Measurements from ENCODE around the gene NEDD4L. TPM values are rescaled to one million over a fixed set of nuclear protein-coding genes. Genes with fewer than 3 reads are reported as not detected.

Gene NEDD4L
- total and polyA plus RNA-seq, 9 donors: 24.8 to 43.1 (median 34.0) TPM

DNA sequence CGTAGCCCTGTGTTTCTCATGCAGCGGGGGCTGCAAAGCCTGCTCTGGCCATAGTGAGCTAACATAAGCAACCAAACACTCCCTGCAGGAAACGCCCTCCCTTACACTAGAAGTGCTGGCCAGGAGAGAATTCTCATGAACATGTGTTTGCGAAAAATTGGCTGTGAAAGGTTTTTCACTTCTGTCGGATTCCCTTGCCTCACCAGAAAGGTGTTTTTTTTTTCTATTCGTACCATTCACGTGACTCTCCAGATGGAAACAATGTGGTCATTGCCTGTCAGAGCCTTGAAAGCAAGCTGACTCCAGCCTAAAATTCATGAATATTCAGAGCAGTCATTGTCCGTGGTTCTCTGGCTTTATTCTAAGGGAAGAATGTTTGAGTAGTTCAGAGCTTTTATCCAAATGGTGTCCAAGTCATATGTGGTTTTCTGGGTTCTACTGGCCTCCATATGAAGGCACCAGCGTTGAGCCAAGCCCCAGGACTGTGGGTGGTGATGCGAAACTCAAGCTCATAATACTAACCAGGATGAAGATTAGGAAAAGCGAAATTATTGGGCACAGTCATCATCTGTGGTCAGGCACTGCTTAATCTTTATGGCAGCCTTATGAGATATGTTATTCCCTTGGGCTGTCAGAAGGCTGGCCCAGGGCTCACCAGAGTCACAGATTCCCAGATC is 348.4 kb downstream of the NEDD4L start:
- peak overlapping the region; percentile 92 for H3K27ac ChIP-seq (ENCODE audit: low read length)
- WGBS (ENCODE audit: insufficient coverage): 26% methylated on average over 6 of the region's 11 CpGs
- no peaks in the 10 kb centered on the region for H3K27me3 ChIP-seq (ENCODE audit: control insufficient read depth, insufficient read depth, low read length)
- DNase-seq: peak; percentile 97
- no peaks in the 10 kb centered on the region for H3K9me3 ChIP-seq (replicated peaks; ENCODE audit: control insufficient read depth, low read depth, low read length)
- H3K4me1 ChIP-seq (ENCODE audit: control insufficient read depth, insufficient read depth, low read length): peaks cover 60% of the 10 kb centered on the region
- peaks cover 41% of the 10 kb centered on the region for H3K36me3 ChIP-seq (ENCODE audit: control insufficient read depth, insufficient read depth, low read length)
- no peak overlapping the region for H3K4me3 ChIP-seq (ENCODE audit: low read length)

GRCh38 chr18:58393295-58393694 is 349.3 kb downstream of the NEDD4L start:
- peaks cover 40% of the 10 kb centered on the region for H3K36me3 ChIP-seq (ENCODE audit: control insufficient read depth, insufficient read depth, low read length)
- H3K27ac ChIP-seq (ENCODE audit: low read length): peak overlapping the region; percentile 92

GRCh38 chr18:58394046-58394445 is 350.0 kb downstream of the NEDD4L start:
- Histone ChIP-seq H3K4me1 (ENCODE audit: control insufficient read depth, insufficient read depth, low read length) (peaks cover 55% of the 10 kb centered on the region), H3K4me3 (ENCODE audit: low read length) (no peak overlapping the region), H3K36me3 (ENCODE audit: control insufficient read depth, insufficient read depth, low read length) (peaks cover 37% of the 10 kb centered on the region), H3K27ac (ENCODE audit: low read length) (no peak overlapping the region), H3K9me3 (replicated peaks; ENCODE audit: control insufficient read depth, low read depth, low read length) (no peaks in the 10 kb centered on the region), H3K27me3 (ENCODE audit: control insufficient read depth, insufficient read depth, low read length) (no peaks in the 10 kb centered on the region)
- 90% methylated on average over 4 of the region's 7 CpGs for WGBS (ENCODE audit: insufficient coverage)
- DNase-seq: no peak

More at GRCh38 chr18:58393295-58393694, 349.3 kb downstream of the NEDD4L start:
- no peaks in the 10 kb centered on the region for H3K27me3 ChIP-seq (ENCODE audit: control insufficient read depth, insufficient read depth, low read length)
- no CpG with 5 or more reads among the region's 2 CpGs for WGBS (ENCODE audit: insufficient coverage)
- no peaks in the 10 kb centered on the region for H3K9me3 ChIP-seq (replicated peaks; ENCODE audit: control insufficient read depth, low read depth, low read length)
- peaks cover 60% of the 10 kb centered on the region for H3K4me1 ChIP-seq (ENCODE audit: control insufficient read depth, insufficient read depth, low read length)
- no peak overlapping the region for H3K4me3 ChIP-seq (ENCODE audit: low read length)
- DNase-seq: no peak

DNA sequence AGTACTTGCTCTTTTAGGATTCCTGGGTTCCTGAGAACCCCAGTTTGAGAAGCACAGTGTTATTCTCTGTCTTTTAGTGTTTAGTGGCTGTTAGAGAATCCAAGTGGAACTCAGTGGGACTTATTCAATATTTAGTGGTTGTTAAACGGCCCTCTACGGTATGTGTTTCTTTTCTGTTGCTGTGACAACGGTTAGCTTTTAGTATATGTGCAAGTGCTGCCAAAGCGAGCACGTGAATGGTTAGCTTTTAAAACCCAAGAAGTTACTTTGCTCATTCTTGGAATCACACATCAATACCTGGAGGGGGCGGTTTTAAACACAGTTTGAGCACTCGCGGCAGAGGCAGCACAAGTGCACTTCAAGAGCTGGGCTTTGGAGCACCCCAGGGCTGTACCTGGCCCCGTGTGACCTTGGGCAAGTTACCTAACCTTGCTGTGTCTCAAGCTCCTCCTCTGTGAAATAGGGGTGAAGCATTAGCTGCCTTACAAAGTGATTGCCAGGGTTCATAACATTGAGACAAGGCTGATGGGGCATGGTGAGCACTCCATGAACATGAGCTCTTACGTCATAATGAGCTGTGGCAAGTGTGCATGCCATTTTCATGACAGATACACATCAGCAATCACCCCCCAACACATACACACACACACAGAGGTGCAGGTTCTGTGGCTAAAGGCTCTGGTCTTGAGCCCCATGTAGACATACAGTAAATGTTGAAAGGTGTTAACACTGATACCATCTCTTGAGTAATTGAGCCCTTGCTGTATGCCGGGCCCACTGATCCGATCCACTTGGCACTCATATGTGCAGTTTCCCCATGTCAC is 350.8 kb downstream of the NEDD4L start:
- H3K27ac ChIP-seq (ENCODE audit: low read length): no peak overlapping the region
- WGBS (ENCODE audit: insufficient coverage): 86% methylated on average over 6 of the region's 12 CpGs
- H3K4me3 ChIP-seq (ENCODE audit: low read length): no peak overlapping the region
- H3K27me3 ChIP-seq (ENCODE audit: control insufficient read depth, insufficient read depth, low read length): no peaks in the 10 kb centered on the region
- H3K4me1 ChIP-seq (ENCODE audit: control insufficient read depth, insufficient read depth, low read length): peaks cover 50% of the 10 kb centered on the region
- DNase-seq: peak; percentile 80
- H3K9me3 ChIP-seq (replicated peaks; ENCODE audit: control insufficient read depth, low read depth, low read length): no peaks in the 10 kb centered on the region
- H3K36me3 ChIP-seq (ENCODE audit: control insufficient read depth, insufficient read depth, low read length): peaks cover 35% of the 10 kb centered on the region

DNA sequence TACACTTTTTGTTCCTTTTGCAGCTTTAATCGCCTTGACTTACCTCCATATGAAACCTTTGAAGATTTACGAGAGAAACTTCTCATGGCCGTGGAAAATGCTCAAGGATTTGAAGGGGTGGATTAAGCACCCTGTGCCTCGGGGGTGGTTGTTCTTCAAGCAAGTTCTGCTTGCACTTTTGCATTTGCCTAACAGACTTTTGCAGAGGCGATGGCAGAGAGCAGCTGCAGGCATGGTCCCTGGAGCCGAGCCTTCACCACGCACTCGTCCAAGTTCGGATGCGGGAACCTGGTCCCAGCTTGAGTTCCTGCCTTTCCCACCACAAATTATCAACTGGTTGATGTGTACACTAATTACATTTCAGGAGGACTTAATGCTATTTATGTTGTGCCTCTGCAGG is 352.1 kb downstream of the NEDD4L start:
- 44% methylated on average over 6 of the region's 10 CpGs for WGBS (ENCODE audit: insufficient coverage)
- Histone ChIP-seq H3K27me3 (ENCODE audit: control insufficient read depth, insufficient read depth, low read length) (no peaks in the 10 kb centered on the region), H3K9me3 (replicated peaks; ENCODE audit: control insufficient read depth, low read depth, low read length) (no peaks in the 10 kb centered on the region), H3K27ac (ENCODE audit: low read length) (no peak overlapping the region), H3K4me1 (ENCODE audit: control insufficient read depth, insufficient read depth, low read length) (peaks cover 43% of the 10 kb centered on the region), H3K4me3 (ENCODE audit: low read length) (no peak overlapping the region), H3K36me3 (ENCODE audit: control insufficient read depth, insufficient read depth, low read length) (peaks cover 35% of the 10 kb centered on the region)
- DNase-seq: no peak

DNA sequence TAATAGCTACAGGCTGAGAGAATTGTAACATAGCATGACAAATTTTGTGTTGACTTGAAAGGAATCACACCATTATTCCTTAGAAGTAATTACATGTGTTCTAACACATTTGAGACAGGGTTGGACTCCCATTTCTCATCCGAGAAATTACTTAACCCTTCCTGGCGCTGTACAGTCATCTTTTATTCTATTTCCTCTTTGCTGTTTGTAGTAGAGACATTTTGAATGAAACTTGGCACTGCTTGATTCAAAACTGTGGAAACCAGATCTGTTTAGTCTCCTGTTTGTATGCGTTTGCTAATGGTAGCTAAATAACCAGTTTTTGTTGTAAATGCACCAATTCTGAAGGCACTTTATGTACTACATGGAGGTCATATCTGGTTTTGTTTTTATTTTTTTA is 352.9 kb downstream of the NEDD4L start:
- no peak for DNase-seq
- no peak overlapping the region for H3K27ac ChIP-seq (ENCODE audit: low read length)
- no CpG with 5 or more reads among the region's 3 CpGs for WGBS (ENCODE audit: insufficient coverage)

DNA sequence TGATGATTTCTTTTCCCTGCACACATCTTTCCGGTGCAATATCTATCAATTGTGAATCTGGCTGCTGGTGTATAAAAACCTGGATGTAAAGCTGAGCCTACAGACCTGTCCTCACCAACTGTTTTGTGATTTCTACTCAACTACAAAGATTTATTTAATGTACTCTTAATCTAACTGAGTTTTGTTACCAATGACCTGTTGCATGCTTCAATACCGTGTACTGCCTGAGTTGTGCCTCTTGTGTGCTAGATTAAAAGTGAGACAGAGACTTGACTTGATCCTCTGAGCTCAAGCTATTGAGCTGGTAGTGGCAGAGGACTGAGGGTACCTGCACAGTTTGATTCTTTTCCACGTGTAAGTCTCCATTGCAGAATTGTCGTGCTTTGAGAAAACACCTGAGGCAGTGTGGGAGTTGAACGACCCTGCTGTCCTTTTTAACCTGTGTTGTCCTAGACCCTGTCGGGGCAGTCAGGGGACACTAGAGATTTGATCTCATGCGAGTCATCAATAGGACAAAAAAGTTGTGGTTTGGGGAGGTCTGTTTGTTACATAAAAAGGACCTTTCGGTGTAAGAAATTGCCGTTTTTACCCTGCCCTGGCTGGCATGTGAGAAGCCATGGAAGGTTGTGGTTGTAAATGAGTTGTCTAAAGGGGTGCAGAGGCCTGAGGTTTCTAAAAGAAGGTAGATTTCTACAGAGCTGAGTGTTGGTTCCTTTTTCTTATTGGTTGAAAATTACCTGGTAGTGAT is 353.5 kb downstream of the NEDD4L start:
- H3K4me1 ChIP-seq (ENCODE audit: control insufficient read depth, insufficient read depth, low read length): peaks cover 35% of the 10 kb centered on the region
- H3K4me3 ChIP-seq (ENCODE audit: low read length): no peak overlapping the region
- peaks cover 30% of the 10 kb centered on the region for H3K36me3 ChIP-seq (ENCODE audit: control insufficient read depth, insufficient read depth, low read length)
- DNase-seq: no peak
- H3K9me3 ChIP-seq (replicated peaks; ENCODE audit: control insufficient read depth, low read depth, low read length): no peaks in the 10 kb centered on the region
- no peaks in the 10 kb centered on the region for H3K27me3 ChIP-seq (ENCODE audit: control insufficient read depth, insufficient read depth, low read length)
- 74% methylated on average over 7 of the region's 9 CpGs for WGBS (ENCODE audit: insufficient coverage)
- no peak overlapping the region for H3K27ac ChIP-seq (ENCODE audit: low read length)

More for the DNA sequence above, 352.9 kb downstream of the NEDD4L start:
- Histone ChIP-seq H3K27me3 (ENCODE audit: control insufficient read depth, insufficient read depth, low read length) (no peaks in the 10 kb centered on the region), H3K4me1 (ENCODE audit: control insufficient read depth, insufficient read depth, low read length) (peaks cover 35% of the 10 kb centered on the region), H3K9me3 (replicated peaks; ENCODE audit: control insufficient read depth, low read depth, low read length) (no peaks in the 10 kb centered on the region), H3K36me3 (ENCODE audit: control insufficient read depth, insufficient read depth, low read length) (peaks cover 31% of the 10 kb centered on the region), H3K4me3 (ENCODE audit: low read length) (no peak overlapping the region)

DNA sequence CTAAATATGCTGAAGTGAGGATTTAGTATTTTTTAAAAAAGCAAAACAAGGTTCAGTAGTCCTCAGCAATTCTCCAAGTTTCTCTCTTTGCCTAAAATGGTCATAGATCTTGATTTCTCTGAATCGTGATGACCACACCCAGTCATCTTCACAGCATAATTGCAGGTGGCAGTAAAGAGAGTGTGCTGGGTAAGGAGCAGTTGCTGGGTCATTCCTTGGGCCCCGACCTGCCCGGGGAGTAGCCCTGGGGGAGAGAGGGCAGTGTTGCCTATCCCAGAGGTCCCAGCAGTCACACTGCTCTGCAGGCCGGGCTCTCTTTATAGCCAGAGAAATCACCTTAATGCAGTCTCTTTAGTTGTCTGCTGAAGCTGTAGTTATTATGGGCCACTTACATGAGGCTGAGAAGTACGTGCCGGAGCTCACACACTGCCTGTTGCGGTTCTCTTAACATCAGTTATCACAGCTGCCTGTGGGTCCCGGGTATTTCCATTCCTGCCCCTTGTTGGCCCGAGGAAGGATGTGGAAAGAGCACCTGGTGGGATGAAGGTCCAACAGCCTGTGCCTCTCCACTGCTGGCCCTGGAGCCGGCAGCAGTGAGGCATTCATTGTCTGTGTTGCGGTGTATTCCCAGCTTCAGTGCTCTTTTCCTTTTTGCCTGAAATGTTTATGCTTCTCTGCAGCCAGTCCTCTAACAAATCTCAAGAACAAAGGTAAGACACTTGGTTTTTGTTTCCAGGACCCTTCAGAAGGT is 354.8 kb downstream of the NEDD4L start:
- WGBS (ENCODE audit: insufficient coverage): 86% methylated on average over 10 of the region's 11 CpGs
- Histone ChIP-seq H3K27me3 (ENCODE audit: control insufficient read depth, insufficient read depth, low read length) (no peaks in the 10 kb centered on the region), H3K9me3 (replicated peaks; ENCODE audit: control insufficient read depth, low read depth, low read length) (no peaks in the 10 kb centered on the region), H3K4me3 (ENCODE audit: low read length) (no peak overlapping the region), H3K4me1 (ENCODE audit: control insufficient read depth, insufficient read depth, low read length) (peaks cover 36% of the 10 kb centered on the region), H3K36me3 (ENCODE audit: control insufficient read depth, insufficient read depth, low read length) (peaks cover 25% of the 10 kb centered on the region), H3K27ac (ENCODE audit: low read length) (no peak overlapping the region)
- DNase-seq: no peak

DNA sequence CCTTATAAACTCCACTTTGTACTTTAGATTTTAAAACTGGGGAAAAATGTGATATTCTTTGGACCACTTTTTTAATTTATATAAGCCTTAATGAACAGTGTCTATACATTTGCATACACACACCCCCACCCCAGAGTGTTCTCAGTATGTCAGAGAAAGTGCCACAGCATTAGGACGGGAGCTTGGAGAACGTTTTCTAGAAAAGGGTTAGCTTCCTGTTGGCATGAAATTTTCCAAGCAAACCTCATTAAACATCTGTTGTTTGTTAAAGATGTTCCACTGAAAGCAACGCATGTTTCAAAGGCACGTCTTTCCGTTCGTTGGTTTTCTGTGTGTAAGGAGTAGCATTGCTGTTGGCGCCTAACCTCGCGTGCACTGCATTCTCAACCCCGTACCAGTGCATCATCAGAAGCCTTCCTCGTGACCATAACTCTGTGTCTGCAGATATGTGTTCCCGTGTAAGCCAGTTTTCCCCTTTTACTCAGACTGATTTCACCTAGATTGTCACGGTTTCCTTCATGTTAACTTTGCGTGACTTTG is 356.4 kb downstream of the NEDD4L start:
- Histone ChIP-seq H3K36me3 (ENCODE audit: control insufficient read depth, insufficient read depth, low read length) (peaks cover 10% of the 10 kb centered on the region), H3K4me1 (ENCODE audit: control insufficient read depth, insufficient read depth, low read length) (peaks cover 28% of the 10 kb centered on the region), H3K27ac (ENCODE audit: low read length) (no peak overlapping the region), H3K27me3 (ENCODE audit: control insufficient read depth, insufficient read depth, low read length) (no peaks in the 10 kb centered on the region), H3K9me3 (replicated peaks; ENCODE audit: control insufficient read depth, low read depth, low read length) (no peaks in the 10 kb centered on the region), H3K4me3 (ENCODE audit: low read length) (no peak overlapping the region)
- WGBS (ENCODE audit: insufficient coverage): 30% methylated on average over 3 of the region's 14 CpGs
- DNase-seq: peak; percentile 57
